HAP-1 (cell line): Measurements from ENCODE around the gene SND1.

Experiments used
- DNase-seq, 2 experiments: peaks; one replicate each; pipeline ENCODE4 v3.0.0-alpha.2; 2016 to 2020; ENCODE audit warnings: low spot score in 2 of 2
- H3K27me3 ChIP-seq: fragments of 250-450 bp; sonication (Bioruptor Pico); 2 replicates; pipeline ENCODE4 v1.5.1; 2020; ENCODE audit warnings: low read depth, mild to moderate bottlenecking, moderate library complexity
- H3K36me3 ChIP-seq: fragments of 250-450 bp; sonication (Bioruptor Pico); replicated peaks from 2 replicates; pipeline ENCODE4 v1.5.1; 2020; ENCODE audit warnings: mild to moderate bottlenecking
- H3K4me1 ChIP-seq: fragments of 250-450 bp; sonication (Bioruptor Pico); 2 replicates; pipeline ENCODE4 v1.5.1; 2020; ENCODE audit warnings: mild to moderate bottlenecking
- H3K4me3 ChIP-seq: fragments of 250-450 bp; sonication (Bioruptor Pico); 2 replicates; pipeline ENCODE4 v1.5.1; 2020; ENCODE audit warnings: mild to moderate bottlenecking, moderate library complexity
- H3K9me3 ChIP-seq: fragments of 250-450 bp; sonication (Bioruptor Pico); 2 replicates; pipeline ENCODE4 v1.5.1; 2020; ENCODE audit warnings: mild to moderate bottlenecking, moderate library complexity
- in situ Hi-C: fragments of 300-500 bp; cut with MboI; formaldehyde crosslinking; loops from 3 replicates; pipeline ENCODE4 v1.14.3; 2020; ENCODE audit warnings: low sequenced_read_pairs, inconsistent platforms, mixed read lengths

The SND1 gene

DNA sequence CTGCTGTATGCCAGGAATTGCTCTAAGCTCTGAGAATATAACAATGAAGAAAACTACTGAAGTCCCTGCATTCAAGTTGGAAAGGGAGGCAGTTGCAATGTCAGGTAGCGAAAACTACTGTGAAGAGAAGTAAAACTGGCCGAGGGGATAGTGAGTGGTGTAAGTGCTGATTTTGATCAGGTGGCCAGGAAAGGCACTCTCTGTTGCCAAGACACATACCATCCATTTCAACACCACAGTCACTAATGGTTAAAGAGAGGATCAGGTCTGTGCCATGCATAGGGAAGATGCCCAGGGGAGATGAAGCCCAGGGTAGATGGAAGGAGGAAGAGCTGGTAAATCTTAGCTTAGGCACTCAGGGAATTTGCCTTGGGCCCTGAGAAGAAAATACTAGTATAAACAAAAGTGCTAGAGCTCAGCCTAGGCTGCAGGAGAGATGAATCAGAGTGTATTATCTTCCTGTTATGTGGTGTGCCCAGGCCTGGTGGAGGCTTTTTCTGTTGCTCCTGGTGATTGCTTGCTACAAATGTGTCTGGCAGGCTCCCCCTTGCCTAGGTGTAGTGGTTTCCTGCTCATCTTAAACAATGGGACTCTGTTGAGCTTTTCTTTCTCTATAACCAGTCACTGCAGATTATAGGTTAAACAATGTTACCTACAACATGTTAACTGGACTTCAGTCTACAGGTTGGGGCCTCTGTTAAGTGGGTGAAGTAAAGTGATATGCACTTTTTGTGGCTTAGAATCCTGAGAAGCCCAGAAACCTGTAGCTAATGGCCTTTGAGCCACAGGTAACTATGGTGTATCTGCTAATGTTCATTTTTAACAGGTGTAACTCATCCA, 253.7 kb downstream of the SND1 start:
- no peak for DNase-seq
- no peaks in the 10 kb centered on the region for H3K27me3 ChIP-seq
- in situ Hi-C loops: no loop called here
- peaks cover 7% of the 10 kb centered on the region for H3K36me3 ChIP-seq
- H3K9me3 ChIP-seq: no peaks in the 10 kb centered on the region
- no peak overlapping the region for H3K4me3 ChIP-seq
- H3K4me1 ChIP-seq: peaks cover 15% of the 10 kb centered on the region

DNA sequence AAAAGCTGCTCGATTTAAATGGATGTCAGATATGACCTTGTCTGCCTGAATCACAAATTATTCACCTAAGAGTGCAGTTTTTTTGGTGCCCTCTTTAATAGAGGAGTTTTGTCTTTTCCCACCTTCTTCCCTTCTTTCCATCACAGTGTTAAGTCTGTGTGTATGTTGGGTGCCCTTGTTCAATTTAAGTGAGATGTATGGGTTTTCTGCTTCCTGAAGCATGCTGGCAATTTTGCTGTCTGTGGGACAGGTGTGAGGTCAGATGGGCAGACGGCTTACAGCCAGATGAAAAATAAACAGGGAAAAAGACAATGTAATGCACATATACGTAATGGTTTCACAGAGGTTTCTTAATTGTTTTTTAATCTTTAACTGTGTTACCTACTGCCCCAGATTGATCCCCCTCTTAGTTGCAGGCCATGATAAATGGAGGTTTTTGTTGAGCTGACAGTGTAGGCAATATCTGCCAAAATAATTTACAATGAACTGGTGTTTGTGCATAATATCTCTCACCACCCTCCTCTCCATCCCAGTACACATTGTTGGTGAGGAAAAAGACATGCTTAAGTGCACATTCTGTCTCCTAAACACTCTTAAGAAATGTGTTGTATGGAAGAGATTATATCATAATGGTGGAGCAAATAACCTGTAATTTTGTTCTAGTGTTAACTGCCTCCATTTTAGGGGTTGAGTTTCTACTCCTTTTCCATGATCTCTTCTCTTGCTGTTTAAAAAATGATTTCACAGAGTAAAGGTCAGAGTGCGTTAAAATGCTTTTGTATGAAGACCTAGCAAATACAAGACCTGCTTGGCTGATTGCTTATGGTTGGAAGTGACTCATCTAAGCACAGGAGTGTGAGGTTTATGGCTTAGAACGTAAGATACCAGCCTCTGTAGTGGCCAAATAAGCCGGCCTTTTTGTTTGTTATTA, 255.4 kb downstream of the SND1 start:
- Histone ChIP-seq H3K27me3 (no peaks in the 10 kb centered on the region), H3K9me3 (no peaks in the 10 kb centered on the region), H3K4me3 (no peak overlapping the region), H3K4me1 (peaks cover 15% of the 10 kb centered on the region), H3K36me3 (peaks cover 7% of the 10 kb centered on the region)
- in situ Hi-C loops: no loop called here
- no peak for DNase-seq

DNA sequence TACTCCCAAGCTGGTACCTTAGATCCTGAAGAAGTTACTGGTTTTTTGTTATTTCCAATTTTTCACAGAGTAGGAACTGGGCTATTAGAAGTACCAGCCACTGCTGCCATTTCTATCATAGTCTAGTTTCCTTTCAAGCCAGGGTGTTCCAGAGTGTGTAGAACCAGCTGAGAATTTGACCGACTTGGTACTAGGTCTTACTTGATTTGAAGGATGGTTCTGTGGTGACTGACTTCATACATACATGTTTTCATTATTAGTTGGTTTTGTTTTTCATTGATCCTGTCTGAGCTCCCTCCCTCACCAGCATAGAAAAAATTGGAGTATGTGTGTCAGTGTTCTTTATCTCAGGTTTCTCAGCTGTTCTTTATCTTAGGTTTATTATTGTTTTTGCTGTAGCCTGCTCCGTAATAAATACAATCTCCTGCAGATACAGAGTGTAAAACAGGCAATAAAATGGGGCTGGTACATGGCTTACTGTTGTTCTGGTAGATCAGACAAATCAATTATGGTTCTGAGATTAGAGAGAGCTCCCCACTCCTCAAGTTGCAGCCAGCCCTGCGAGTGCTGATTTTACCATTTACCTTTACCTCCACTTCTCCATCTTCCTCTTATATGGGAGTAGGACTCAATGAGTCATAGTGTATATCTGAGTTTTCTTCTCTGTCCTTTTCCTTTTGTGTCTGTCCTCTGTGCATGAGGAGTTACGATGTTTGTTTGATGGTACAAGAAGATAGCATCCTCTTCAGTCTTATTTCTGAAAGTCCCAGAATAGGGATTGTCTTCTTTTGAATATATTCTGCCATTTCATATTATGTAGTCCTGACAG, 256.6 kb downstream of the SND1 start:
- in situ Hi-C loops: no loop called here
- Histone ChIP-seq H3K36me3 (peaks cover 7% of the 10 kb centered on the region), H3K4me1 (peaks cover 11% of the 10 kb centered on the region), H3K4me3 (no peak overlapping the region), H3K27me3 (no peaks in the 10 kb centered on the region), H3K9me3 (no peaks in the 10 kb centered on the region)
- no peak for DNase-seq

- in situ Hi-C loops: no loop called here
- Histone ChIP-seq H3K4me3 (no peak overlapping the region), H3K4me1 (peaks cover 8% of the 10 kb centered on the region), H3K27me3 (no peaks in the 10 kb centered on the region), H3K36me3 (peaks cover 7% of the 10 kb centered on the region), H3K9me3 (no peaks in the 10 kb centered on the region)
- DNase-seq: no peak
Observed at GRCh38 chr7:127909424-127910152, 257.6 kb downstream of the SND1 start.

- DNase-seq: no peak
- peaks cover 4% of the 10 kb centered on the region for H3K36me3 ChIP-seq
Observed at GRCh38 chr7:127910670-127911069, 258.7 kb downstream of the SND1 start.

GRCh38 chr7:127911968-127912511, 260.0 kb downstream of the SND1 start:
- Histone ChIP-seq H3K4me1 (peaks cover 11% of the 10 kb centered on the region), H3K36me3 (no peaks in the 10 kb centered on the region), H3K9me3 (no peaks in the 10 kb centered on the region), H3K27me3 (no peaks in the 10 kb centered on the region), H3K4me3 (no peak overlapping the region)
- in situ Hi-C loops: no loop called here
- DNase-seq: no peak

More at GRCh38 chr7:127910670-127911069, 258.7 kb downstream of the SND1 start:
- Histone ChIP-seq H3K27me3 (no peaks in the 10 kb centered on the region), H3K9me3 (no peaks in the 10 kb centered on the region), H3K4me1 (peaks cover 9% of the 10 kb centered on the region), H3K4me3 (no peak overlapping the region)
- in situ Hi-C loops: no loop called here

- no peaks in the 10 kb centered on the region for H3K36me3 ChIP-seq
- H3K4me3 ChIP-seq: no peak overlapping the region
- peaks cover 11% of the 10 kb centered on the region for H3K4me1 ChIP-seq
- H3K27me3 ChIP-seq: no peaks in the 10 kb centered on the region
- no peaks in the 10 kb centered on the region for H3K9me3 ChIP-seq
- in situ Hi-C loops: no loop called here
- no peak for DNase-seq
Observed at GRCh38 chr7:127912901-127913300, 260.9 kb downstream of the SND1 start.

DNA sequence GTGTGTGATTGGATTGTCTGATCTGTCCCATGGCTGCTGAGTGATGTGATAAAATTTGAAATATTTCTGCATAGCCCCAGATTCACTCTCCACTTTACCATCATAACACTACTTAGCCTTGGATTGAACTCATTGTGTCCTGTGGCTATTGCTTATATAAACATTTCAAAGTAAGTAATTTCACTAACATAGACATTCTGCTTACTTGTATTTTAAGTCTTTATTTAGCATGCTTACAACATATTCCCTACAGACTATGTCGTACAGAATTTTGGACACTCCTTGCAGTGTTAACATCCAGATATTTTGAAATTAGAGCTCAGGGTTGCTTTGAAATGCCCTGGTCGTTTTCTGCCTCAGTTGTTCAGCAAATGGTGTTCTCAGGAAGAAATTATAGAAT, 261.7 kb downstream of the SND1 start:
- Histone ChIP-seq H3K9me3 (no peaks in the 10 kb centered on the region), H3K36me3 (no peaks in the 10 kb centered on the region), H3K4me1 (peaks cover 11% of the 10 kb centered on the region), H3K4me3 (no peak overlapping the region), H3K27me3 (no peaks in the 10 kb centered on the region)
- in situ Hi-C loops: no loop called here
- DNase-seq: no peak

GRCh38 chr7:127914693-127915092, 262.7 kb downstream of the SND1 start:
- H3K9me3 ChIP-seq: no peaks in the 10 kb centered on the region
- H3K27me3 ChIP-seq: no peaks in the 10 kb centered on the region
- in situ Hi-C loops: no loop called here
- DNase-seq: no peak
- peaks cover 11% of the 10 kb centered on the region for H3K4me1 ChIP-seq
- H3K36me3 ChIP-seq: no peaks in the 10 kb centered on the region
- no peak overlapping the region for H3K4me3 ChIP-seq

GRCh38 chr7:127916735-127917134, 264.7 kb downstream of the SND1 start:
- no peaks in the 10 kb centered on the region for H3K36me3 ChIP-seq
- no peak for DNase-seq
- peaks cover 11% of the 10 kb centered on the region for H3K4me1 ChIP-seq

DNA sequence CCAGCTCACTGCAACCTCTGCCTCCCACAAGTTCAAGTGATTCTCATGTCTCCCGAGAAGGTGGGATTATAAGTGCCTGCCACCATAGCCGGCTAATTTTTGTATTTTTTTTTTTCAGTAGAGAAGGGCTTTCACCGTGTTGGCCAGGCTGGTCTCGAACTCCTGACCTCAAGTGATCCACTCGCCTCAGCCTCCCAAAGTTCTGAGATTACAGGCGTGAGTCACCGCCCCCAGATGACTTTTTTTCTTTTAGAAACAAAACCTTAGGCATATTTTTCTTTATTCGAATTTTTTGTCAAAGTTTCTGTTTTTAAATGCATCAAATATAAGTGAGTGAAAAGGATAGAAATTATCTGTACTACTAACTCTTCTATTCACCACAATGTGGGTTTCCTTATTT, 266.1 kb downstream of the SND1 start:
- in situ Hi-C loops: no loop called here

More at GRCh38 chr7:127916735-127917134, 264.7 kb downstream of the SND1 start:
- no peaks in the 10 kb centered on the region for H3K27me3 ChIP-seq
- no peaks in the 10 kb centered on the region for H3K9me3 ChIP-seq
- H3K4me3 ChIP-seq: no peak overlapping the region
- in situ Hi-C loops: no loop called here

DNA sequence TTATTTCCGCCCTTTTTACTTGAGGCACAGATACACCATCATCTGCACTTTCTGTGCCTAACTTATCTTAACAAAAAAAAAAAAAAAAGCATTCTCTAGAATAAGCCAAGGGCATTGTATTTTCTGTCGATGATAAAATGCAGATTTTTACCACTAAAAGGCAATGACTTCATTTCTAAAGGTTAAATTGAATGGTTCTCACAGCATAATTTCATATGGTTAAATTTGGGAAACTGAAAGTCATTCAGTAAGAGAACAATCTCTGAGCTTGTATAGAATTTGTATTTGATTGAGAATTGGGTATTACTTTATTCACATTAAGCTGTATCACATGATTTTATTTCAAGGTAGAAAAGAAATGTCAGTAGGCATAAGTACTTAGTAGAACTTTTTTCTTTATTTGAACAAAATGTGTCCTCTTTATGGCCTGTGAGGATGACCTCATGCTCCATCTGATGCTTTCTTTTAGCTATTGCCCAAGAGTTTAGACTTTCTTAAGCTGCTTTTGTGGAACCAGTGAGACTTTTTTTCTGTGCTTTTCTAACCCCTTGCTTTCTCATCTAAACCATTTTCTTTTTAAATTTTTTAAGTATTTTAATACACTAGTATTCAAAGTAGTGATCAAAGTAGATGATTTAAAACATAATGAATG, 268.9 kb downstream of the SND1 start:
- Histone ChIP-seq H3K27me3 (no peaks in the 10 kb centered on the region), H3K9me3 (no peaks in the 10 kb centered on the region), H3K36me3 (no peaks in the 10 kb centered on the region), H3K4me3 (no peak overlapping the region), H3K4me1 (no peaks in the 10 kb centered on the region)
- in situ Hi-C loops: no loop called here
- no peak for DNase-seq

More for the DNA sequence above, 266.1 kb downstream of the SND1 start:
- no peaks in the 10 kb centered on the region for H3K36me3 ChIP-seq
- peaks cover 11% of the 10 kb centered on the region for H3K4me1 ChIP-seq
- no peak overlapping the region for H3K4me3 ChIP-seq
- no peaks in the 10 kb centered on the region for H3K27me3 ChIP-seq
- no peaks in the 10 kb centered on the region for H3K9me3 ChIP-seq
- no peak for DNase-seq
